HG02885 (cell line): ENCODE results near the gene CRPPA.
A peak's percentile ranks its signal among the peaks of the same experiment; 100 is the strongest.
"Not testable (repeated sequence)": the region's sequence is repeated elsewhere in the genome, so short reads cannot be mapped to it uniquely, and the experiment has no call there.

Experiments
- ATAC-seq: cut with Tn5 transposase; IDR thresholded peaks from one replicate; pipeline ENCODE4 v1.9.1; 2021; ENCODE audit warnings: mild to moderate bottlenecking; ENCODE audit not compliant: unreplicated experiment, poor library complexity

CRPPA gene

DNA sequence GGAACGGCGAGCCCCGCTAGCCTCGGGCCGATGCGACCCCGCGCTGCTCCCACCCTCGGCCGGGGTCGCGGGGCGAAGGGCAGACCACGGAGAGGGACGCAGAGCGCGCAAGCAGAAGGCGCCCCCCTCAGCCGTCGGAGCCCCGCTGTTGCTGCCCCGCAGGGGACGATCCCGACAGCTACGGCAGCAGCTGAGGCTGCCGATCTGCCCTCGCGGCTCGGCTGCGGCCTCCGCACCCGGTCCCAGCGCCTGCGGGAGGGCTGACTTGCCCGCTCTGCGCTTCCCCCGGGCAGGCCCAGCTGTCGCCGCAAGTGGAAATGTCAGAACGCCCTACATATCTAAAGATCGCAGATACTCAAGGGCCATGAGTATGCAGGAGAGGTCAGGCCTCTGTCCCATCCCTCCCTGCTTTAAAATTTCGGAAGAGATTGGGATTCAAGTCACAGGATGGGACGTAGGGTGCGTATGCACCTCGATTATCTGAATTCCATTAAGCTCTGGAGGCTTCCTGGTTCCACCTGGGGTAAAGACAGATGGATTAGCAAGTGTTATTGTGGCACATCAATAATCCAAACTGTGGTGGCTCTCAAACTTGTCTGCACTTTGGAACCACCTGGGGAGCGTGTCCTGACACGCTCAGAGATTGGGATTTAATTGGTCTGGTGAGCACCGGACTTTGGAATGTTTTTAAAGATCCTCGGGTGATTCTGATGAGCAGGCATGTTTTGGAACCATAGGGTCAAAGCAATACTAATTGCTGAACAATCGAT is at the start of gene CRPPA:
Gene CRPPA (minus strand): TSS at position 206 of the 770 bp plus-strand sequence. CDS start 216 bp downstream, outside the sequence.
- ATAC-seq: peak; percentile 47

- ATAC-seq: no peak
These were observed 44.4 kb upstream of the CRPPA start, which contains the start of gene SOSTDC1 for GRCh38 chr7:16465469-16466361. Gene SOSTDC1, minus strand, starts transcription at chr7:16465738. Its CDS starts 70 bp downstream, at chr7:16465668.

GRCh38 chr7:16463949-16464715 is 42.8 kb upstream of the CRPPA start:
- no peak for ATAC-seq

- ATAC-seq: no peak
These were observed 42.2 kb upstream of the CRPPA start for GRCh38 chr7:16463520-16463919.

DNA sequence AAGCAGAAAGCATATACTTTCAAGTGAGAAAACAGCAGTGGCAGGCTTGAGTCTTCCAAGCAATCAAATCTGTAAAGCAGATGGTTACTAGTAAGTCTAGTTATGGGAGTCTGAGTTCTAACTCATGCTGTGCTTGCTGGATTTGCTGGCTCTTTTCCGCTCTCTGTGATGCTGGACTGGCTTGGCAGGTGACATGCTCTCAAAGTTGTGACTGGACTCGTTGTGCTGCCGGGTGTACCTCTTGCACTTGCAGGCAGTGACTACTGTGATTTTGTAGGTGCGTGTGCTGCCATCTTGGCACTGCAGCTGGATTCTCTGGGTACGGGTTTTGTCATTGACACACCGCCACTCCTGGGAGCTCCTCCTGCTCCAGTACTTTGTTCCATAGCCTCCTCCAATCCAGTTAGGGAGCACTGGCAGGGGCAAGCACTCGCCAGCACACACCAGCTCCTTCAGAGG is 41.1 kb upstream of the CRPPA start:
- no peak for ATAC-seq

DNA sequence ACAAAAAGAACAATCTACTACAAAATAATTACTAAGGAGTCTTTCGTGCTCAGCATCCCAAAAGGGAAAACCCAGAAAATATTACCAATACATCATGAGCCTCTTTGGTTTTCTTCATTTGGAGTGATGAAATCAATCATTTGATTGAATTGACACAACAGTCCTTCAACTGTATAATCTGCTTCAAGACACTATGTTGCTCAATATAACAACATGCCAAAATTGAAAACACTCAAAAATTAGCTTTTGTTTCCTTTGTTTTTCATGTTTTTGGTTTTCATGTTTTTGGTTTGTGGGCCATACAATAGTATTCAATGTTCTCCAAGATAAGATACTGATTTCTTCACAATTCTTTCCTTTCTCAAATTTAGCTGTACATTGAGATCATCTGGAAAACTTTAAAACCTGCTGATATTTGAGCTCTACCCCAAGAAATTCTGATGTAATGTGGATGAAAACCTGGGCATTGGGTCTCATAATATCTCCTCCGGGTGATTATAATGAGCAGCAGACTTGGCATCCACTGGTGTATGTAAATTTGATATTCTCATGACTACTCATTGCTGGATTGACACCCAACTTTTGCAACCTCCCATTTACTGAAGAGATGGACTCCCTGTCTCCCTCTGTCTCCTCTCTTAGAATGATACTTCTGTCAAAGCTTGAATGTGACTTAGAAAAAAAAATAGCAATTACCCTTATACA is 39.6 kb upstream of the CRPPA start:
- ATAC-seq: no peak

- not testable (repeated sequence) for ATAC-seq
These were observed 35.0 kb upstream of the CRPPA start for GRCh38 chr7:16456303-16456702.

- no peak for ATAC-seq
These were observed 34.3 kb upstream of the CRPPA start for GRCh38 chr7:16455591-16455990.

GRCh38 chr7:16450366-16450765 is 29.0 kb upstream of the CRPPA start:
- ATAC-seq: no peak

GRCh38 chr7:16447876-16448275 is 26.5 kb upstream of the CRPPA start:
- ATAC-seq: no peak

DNA sequence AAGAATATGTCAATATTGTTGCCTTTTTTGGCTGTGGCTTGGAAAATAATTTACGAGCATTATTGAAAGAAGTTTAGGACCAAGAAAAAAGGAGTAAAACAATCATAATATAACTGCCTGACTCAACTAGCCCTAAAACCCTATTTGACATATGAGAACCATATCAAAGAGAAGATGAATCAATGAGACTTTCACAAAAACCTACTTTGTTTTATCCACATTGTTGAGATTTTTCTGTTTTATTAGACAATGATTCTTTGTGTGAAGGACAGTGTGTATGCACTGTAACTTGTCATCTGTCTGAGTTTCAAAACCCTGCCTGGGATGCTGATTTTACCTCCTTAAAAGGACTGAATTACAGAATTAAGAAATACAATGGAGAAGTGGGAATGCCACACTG is 25.2 kb upstream of the CRPPA start:
- no peak for ATAC-seq

- ATAC-seq: not testable (repeated sequence)
These were observed 22.5 kb upstream of the CRPPA start for GRCh38 chr7:16443871-16444270.

GRCh38 chr7:16438988-16439387 is 17.6 kb upstream of the CRPPA start:
- no peak for ATAC-seq

GRCh38 chr7:16436306-16436705 is 15.0 kb upstream of the CRPPA start:
- ATAC-seq: no peak

DNA sequence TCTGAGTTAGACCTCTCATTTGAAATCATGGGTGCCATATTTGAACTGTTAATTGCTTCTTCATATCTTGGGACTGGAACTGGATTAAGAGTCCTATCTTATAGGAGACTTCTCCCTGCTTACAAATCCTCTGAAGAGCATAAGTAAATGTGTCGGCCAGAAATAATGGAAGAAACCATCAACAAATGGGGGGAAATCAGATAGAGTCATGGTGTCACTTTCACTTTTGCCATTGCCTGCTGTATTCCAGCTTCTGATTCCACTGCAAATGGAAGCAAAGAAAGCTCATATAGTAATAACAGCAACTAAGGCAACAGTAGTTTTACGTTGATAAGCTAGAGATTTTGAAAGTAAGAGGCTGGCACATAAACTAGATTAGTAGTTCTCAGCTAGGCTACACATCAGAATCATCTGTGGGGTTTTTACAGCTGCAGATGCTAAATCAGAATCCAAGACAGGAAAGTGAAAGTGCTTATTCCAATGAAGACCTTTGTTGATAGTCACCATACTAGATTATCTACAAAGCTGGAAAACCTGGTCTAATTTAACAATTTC is 12.3 kb upstream of the CRPPA start:
- ATAC-seq: no peak

DNA sequence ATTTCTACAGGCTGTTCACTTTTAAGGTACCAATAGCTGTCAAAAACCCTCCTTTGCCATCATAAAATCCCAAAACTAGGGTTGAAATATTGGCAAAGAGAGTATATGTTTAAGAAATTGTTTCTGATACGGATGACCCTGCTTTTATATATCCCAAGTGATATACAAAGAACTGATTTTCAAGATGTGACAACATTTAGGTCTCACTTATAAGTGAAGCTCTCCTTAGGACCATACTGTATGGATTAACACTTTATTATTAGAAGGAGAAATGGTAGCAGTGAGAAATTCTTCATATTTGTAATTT is 11.0 kb upstream of the CRPPA start:
- no peak for ATAC-seq

DNA sequence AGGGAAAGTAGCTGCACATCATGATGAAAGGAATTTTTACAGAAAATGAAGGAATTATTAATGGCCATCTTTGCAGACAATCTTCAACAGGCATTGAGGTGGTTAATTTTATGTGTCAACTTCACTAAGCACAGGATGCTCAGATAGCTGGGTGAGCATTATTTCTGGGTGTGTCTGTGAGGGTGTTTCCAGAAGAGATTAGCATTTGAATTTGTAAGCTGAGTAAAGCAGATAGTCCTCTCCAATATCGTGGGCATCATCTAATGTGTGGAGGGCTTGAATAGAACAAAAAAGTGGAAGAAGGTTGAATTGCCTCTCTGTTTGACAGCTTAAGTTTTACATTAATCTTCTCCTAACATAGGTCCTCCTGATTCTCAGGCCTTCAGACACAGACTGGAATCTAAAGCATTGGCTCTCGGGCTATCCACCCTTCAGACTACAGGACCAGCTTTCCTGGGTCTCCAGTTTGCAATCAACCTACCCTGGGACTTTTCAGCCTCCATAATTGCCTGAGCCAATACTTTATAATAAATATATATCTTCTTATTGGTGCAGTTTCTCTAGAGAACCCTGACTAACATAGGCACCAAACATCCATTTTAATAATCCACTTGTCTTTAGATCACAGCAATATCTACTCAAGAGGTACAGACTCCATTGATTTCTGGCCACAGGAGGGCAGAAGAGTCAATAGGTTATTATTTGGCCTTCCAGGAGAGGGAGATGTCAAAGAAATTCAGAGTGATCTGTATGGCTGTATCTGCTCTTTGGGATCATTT is 10.5 kb upstream of the CRPPA start:
- peak; percentile 87 for ATAC-seq

GRCh38 chr7:16430133-16430532 is 8.8 kb upstream of the CRPPA start:
- no peak for ATAC-seq

- no peak for ATAC-seq
These were observed 7.3 kb upstream of the CRPPA start for GRCh38 chr7:16428672-16429071.
